Left lung (tissue), 10 donors: Measurements from ENCODE around the gene CDH12. TPM values are rescaled to one million over a fixed set of nuclear protein-coding genes. Genes with fewer than 3 reads are reported as not detected.
"Not testable (repeated sequence)": the region's sequence is repeated elsewhere in the genome, so short reads cannot be mapped to it uniquely, and the experiment has no call there.

Source experiments
- ATAC-seq: fragments of 200-7000 bp; cut with Tn5 transposase; one replicate; pipeline ENCODE4 v1.9.1; 2020; ENCODE audit warnings: moderate library complexity
- DNase-seq, 4 donors: peaks; one replicate each; pipeline ENCODE4 v3.0.0-alpha.2; 2013 to 2020
- H3K27ac ChIP-seq, 2 donors: fragments of 200-600 bp; sonication (generic) in 1 of 2; one replicate each; pipeline versions ENCODE4 v1.5.0 to v1.8.0; 2020 to 2021
- H3K27me3 ChIP-seq, 2 donors: fragments of 200-600 bp; sonication (generic) in 1 of 2; one replicate each; pipeline versions ENCODE4 v1.5.0 to v1.8.0; 2020 to 2021
- H3K36me3 ChIP-seq, 2 donors: fragments of 200-600 bp; sonication (generic) in 1 of 2; one replicate each; pipeline versions ENCODE4 v1.5.0 to v1.8.0; 2020 to 2021
- H3K4me1 ChIP-seq, 2 donors: fragments of 200-600 bp; one replicate each; pipeline ENCODE4 v1.8.0; 2021
- H3K4me3 ChIP-seq, 2 donors: fragments of 200-600 bp; sonication (generic) in 1 of 2; one replicate each; pipeline versions ENCODE4 v1.5.0 to v1.8.0; 2020 to 2021; ENCODE audit warnings: mild to moderate bottlenecking in 1 of 2
- H3K9me3 ChIP-seq, 2 donors: fragments of 200-600 bp; sonication (generic) in 1 of 2; one replicate each; pipeline versions ENCODE4 v1.5.0 to v1.8.0; 2020 to 2021
- intact Hi-C, 2 donors: fragments of 100-400 bp; cut with DNase I; formaldehyde crosslinking; loops; one replicate each; pipeline versions ENCODE4 v1.11.2 to v1.14.2; 2022
- polyA plus RNA-seq, 6 donors: library from polyadenylated mRNA; unstranded; fragments of 120-200 nt; gene quantifications; one replicate each; pipeline ENCODE4 v1.2.1, GENCODE V29; 2013; ENCODE audit not compliant: insufficient read length in 6 of 6
- total RNA-seq, 2 donors: library from RNA; stranded (reverse); fragmentation: NEBNext Ultra II Directional; extraction: Animal tissue kit (Norgen Biotek cat#: 25700); gene quantifications; one replicate each; pipeline ENCODE4 v1.2.1, GENCODE V29; 2021
- TF ChIP-seq, protein P1 (sequence below), 2 donors: fragments of 200-600 bp; sonication (generic) in 1 of 2; IDR thresholded peaks; one replicate each; pipeline versions ENCODE4 v1.5.0 to v1.8.0; 2021; ENCODE audit warnings: antibody characterized with exemption in 2 of 2
- donor health status: DM: no; HTN: yes; CAD: no.
- donor health status: DM: no; HTN: no; CAD: no.

The CDH12 gene
- total and polyA plus RNA-seq, 8 donors: 2.6 to 6.5 (median 5.2) TPM; not detected in 2

DNA sequence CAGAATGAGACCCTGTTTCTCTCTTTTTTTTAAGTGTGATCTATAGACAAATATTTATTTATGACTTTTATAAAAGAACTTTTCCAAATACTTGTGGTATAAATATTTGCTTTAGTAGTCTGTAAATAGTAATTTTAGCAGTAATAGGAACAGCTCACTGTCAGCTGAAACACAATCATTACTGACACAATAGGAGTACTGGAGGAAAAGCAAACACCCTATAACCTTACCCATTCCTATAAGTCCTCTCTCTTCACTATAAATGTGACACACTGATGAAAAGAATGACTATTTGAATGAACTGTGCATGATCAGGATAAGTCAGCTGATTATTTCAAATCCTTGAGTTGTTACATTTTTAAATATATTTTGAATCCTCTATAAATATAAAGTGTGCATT is 72.4 kb downstream of the CDH12 start:
- Histone ChIP-seq H3K4me3 (no peak overlapping the region), H3K36me3 (no peaks in the 10 kb centered on the region), H3K4me1 (no peaks in the 10 kb centered on the region), H3K27ac (no peak overlapping the region), H3K27me3 (no peaks in the 10 kb centered on the region), H3K9me3 (no peaks in the 10 kb centered on the region)
- intact Hi-C loops: no loop called here
- ATAC-seq (no peak), DNase-seq (no peak)
- TF ChIP-seq, protein P1, sequence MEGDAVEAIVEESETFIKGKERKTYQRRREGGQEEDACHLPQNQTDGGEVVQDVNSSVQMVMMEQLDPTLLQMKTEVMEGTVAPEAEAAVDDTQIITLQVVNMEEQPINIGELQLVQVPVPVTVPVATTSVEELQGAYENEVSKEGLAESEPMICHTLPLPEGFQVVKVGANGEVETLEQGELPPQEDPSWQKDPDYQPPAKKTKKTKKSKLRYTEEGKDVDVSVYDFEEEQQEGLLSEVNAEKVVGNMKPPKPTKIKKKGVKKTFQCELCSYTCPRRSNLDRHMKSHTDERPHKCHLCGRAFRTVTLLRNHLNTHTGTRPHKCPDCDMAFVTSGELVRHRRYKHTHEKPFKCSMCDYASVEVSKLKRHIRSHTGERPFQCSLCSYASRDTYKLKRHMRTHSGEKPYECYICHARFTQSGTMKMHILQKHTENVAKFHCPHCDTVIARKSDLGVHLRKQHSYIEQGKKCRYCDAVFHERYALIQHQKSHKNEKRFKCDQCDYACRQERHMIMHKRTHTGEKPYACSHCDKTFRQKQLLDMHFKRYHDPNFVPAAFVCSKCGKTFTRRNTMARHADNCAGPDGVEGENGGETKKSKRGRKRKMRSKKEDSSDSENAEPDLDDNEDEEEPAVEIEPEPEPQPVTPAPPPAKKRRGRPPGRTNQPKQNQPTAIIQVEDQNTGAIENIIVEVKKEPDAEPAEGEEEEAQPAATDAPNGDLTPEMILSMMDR (IDR thresholded peaks at IDR 0.05): no peak

DNA sequence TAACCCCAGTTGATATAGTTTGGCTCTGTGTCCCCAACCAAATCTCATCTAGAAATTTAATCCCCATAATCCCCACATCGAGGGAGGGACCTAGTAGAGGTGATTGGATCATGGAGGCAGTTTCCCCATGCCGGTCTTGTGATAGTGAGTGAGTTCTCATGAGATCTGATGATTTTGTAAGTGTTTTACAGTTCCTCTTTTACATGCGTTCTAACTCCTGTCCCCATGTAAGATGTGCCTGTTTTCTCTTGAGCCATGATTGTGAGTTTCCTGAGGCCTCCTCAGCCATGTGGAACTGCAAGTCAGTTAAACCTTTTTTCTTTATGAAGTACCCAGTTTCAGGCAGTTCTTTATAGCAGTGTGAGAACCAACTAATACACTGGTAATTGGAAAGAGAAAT is 73.6 kb downstream of the CDH12 start:
- ATAC-seq (no peak), DNase-seq (no peak)
- Histone ChIP-seq H3K4me3 (no peak overlapping the region), H3K27ac (no peak overlapping the region), H3K27me3 (no peaks in the 10 kb centered on the region), H3K4me1 (no peaks in the 10 kb centered on the region), H3K9me3 (no peaks in the 10 kb centered on the region), H3K36me3 (no peaks in the 10 kb centered on the region)
- TF ChIP-seq, protein P1 (IDR thresholded peaks at IDR 0.05): no peak
- intact Hi-C loops: no loop called here

DNA sequence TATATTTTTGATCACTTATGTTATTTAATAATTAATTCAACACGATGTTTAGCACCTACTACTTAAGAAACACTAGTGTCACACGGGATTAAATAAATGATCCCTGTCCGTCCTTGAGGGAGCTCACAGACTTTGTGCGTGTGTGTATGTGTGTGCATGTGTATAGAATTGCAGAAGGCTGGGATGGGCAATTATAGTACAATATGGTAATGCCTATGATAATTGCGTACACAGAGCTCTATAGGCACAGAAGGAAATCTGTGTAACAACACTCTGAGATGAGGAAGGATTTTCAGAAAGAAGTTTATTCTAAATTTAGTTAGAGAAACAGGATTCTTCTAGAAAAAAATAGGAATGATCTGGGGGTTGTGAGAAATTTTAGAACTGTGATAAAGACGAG is 76.9 kb downstream of the CDH12 start:
- intact Hi-C loops: no loop called here
- H3K4me3 ChIP-seq: no peak overlapping the region
- no peaks in the 10 kb centered on the region for H3K4me1 ChIP-seq
- DNase-seq (no peak), ATAC-seq (no peak)
- no peaks in the 10 kb centered on the region for H3K36me3 ChIP-seq
- no peaks in the 10 kb centered on the region for H3K27me3 ChIP-seq
- H3K9me3 ChIP-seq: peaks cover 0 to 4% of the 10 kb centered on the region in 2 donors
- TF ChIP-seq, protein P1 (IDR thresholded peaks at IDR 0.05): no peak
- no peak overlapping the region for H3K27ac ChIP-seq

DNA sequence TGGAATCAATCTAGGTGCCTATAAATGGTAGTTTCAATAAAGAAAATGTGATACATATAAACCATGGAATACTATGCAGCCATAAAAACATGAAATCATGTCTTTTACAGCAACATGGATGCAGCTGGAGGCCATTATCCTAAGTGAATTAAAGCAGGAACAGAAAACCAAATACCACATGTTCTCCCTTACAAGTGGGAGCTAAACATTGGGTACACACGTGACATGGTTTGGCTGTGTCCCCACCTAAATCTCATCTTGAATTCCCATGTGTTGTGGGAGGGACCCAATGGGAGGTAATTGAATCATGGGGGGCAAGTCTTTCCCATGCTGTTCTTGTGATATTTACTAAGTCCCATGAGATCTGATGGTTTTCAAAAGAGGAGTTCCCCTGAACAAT is 78.9 kb downstream of the CDH12 start:
- H3K27me3 ChIP-seq, DNase-seq, ATAC-seq, H3K27ac ChIP-seq, H3K4me1 ChIP-seq, H3K36me3 ChIP-seq, H3K4me3 ChIP-seq, intact Hi-C loops, H3K9me3 ChIP-seq: not testable (repeated sequence)

DNA sequence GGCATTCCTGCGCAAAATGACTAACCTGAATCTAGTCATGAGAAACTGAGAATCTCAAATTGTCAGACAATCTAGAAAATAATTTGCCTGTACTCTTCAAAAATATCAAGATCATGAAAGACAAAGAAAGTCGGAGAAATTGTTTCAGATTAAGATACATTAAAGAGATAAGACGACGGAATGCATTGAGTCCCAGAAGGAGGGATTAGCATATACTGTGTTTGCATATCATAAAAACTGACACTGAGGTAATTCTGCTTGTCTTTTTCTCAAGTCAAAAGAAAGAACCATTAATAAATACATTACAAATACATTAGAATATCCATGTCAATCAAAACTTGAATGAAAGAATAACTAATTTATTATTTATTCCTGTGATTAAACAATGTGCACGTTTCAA is 88.4 kb downstream of the CDH12 start:
- TF ChIP-seq, protein P1 (IDR thresholded peaks at IDR 0.05): no peak
- Histone ChIP-seq H3K9me3 (no peaks in the 10 kb centered on the region), H3K27ac (no peak overlapping the region), H3K4me1 (no peaks in the 10 kb centered on the region), H3K27me3 (no peaks in the 10 kb centered on the region), H3K4me3 (no peak overlapping the region), H3K36me3 (no peaks in the 10 kb centered on the region)
- intact Hi-C loops: no loop called here
- DNase-seq: no peak
- ATAC-seq: no peak

DNA sequence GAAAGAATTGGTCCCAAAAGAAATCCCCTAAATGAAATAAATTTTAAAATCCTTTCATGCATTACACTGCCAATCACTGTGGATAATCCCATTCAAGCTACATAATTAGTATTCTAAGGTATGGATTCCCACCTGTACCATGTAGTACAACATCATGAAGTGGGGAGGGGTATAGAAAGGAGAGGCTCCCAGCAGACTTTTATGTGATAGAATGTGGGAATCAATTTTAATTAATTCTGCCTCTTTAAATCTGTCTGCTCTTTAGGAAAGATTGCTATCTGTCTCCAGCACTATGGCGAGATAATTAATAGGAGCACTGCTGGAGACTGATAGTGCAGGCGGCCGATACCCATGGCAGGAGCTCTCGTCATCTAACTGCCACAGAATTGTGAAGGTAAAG is 95.4 kb downstream of the CDH12 start:
- TF ChIP-seq, protein P1 (IDR thresholded peaks at IDR 0.05): no peak
- no peaks in the 10 kb centered on the region for H3K27me3 ChIP-seq
- DNase-seq (no peak), ATAC-seq (no peak)
- H3K4me3 ChIP-seq: no peak overlapping the region
- intact Hi-C loops: no loop called here
- H3K9me3 ChIP-seq: no peaks in the 10 kb centered on the region
- no peak overlapping the region for H3K27ac ChIP-seq
- H3K36me3 ChIP-seq: no peaks in the 10 kb centered on the region
- H3K4me1 ChIP-seq: no peaks in the 10 kb centered on the region
